OCI-LY7 (cell line): ENCODE results near the gene RGS19.

Experiments used
- EZH2phosphoT487 ChIP-seq: fragments of 200-600 bp; sonication (generic); IDR thresholded peaks from 2 replicates; pipeline ENCODE4 v1.6.1; 2018; ENCODE audit warnings: low read depth, borderline replicate concordance, mild to moderate bottlenecking, mixed run types, antibody characterized with exemption, low read length, moderate library complexity, mixed read lengths
- TF ChIP-seq, protein P1 (sequence below): fragments of 200-600 bp; sonication (generic); conservative IDR thresholded peaks from 2 replicates; pipeline ENCODE4 v1.5.1; 2014; ENCODE audit warnings: mild to moderate bottlenecking, antibody characterized with exemption, low read length, moderate library complexity, mixed read lengths

DNA sequence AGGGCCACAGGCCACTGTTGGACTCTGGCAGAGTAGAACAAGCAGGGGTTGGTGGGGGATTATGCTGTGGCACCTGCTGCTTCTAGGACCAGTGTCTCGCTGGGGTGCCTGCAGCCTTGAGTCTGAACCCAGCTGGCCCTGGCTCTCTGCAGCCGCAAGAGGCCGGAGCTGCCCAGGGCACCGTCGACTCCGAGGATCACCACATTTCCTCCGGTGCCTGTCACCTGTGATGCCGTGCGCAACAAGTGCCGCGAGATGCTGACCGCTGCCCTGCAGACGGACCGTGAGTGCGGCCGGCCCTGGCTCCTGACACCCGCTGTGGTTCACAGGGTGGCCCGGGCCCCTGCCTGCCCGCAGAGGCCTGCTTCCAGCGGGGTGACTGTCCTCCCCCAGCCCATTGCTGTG is 10.1 kb downstream of the RGS19 start:
- TF ChIP-seq, protein P1, sequence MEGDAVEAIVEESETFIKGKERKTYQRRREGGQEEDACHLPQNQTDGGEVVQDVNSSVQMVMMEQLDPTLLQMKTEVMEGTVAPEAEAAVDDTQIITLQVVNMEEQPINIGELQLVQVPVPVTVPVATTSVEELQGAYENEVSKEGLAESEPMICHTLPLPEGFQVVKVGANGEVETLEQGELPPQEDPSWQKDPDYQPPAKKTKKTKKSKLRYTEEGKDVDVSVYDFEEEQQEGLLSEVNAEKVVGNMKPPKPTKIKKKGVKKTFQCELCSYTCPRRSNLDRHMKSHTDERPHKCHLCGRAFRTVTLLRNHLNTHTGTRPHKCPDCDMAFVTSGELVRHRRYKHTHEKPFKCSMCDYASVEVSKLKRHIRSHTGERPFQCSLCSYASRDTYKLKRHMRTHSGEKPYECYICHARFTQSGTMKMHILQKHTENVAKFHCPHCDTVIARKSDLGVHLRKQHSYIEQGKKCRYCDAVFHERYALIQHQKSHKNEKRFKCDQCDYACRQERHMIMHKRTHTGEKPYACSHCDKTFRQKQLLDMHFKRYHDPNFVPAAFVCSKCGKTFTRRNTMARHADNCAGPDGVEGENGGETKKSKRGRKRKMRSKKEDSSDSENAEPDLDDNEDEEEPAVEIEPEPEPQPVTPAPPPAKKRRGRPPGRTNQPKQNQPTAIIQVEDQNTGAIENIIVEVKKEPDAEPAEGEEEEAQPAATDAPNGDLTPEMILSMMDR, result no peak
- no peak for TF ChIP-seq EZH2phosphoT487
